Liver (tissue), 9 donors: ENCODE results near the gene MYO1H. TPM values are rescaled to one million over a fixed set of nuclear protein-coding genes. Genes with fewer than 3 reads are reported as not detected.

Source experiments
- DNase-seq: peaks from one replicate; pipeline ENCODE4 v3.0.0-alpha.2; 2017; ENCODE audit warnings: low spot score
- H3K27ac ChIP-seq, 2 donors: one replicate each; pipeline ENCODE4 v1.7.0; 2013; ENCODE audit warnings: inconsistent platforms in 2 of 2, low read length in 2 of 2, control low read depth in 1 of 2, low read depth in 1 of 2, mild to moderate bottlenecking in 1 of 2
- H3K27me3 ChIP-seq, 4 donors: one replicate each; pipeline versions ENCODE4 v1.6.1 to v1.7.0; 2013; ENCODE audit warnings: low read length in 3 of 4, inconsistent platforms in 1 of 4, mild to moderate bottlenecking in 1 of 4, moderate library complexity in 1 of 4; ENCODE audit not compliant: control insufficient read depth in 4 of 4, insufficient read depth in 4 of 4
- H3K36me3 ChIP-seq, 4 donors: one replicate each; pipeline versions ENCODE4 v1.6.1 to v1.7.0; 2013; ENCODE audit warnings: low read length in 3 of 4, mild to moderate bottlenecking in 3 of 4, low read depth in 1 of 4, moderate library complexity in 1 of 4; ENCODE audit not compliant: control insufficient read depth in 4 of 4, insufficient read depth in 3 of 4
- H3K4me1 ChIP-seq, 4 donors: one replicate each; pipeline versions ENCODE4 v1.6.1 to v1.7.0; 2013; ENCODE audit warnings: low read length in 3 of 4, mild to moderate bottlenecking in 3 of 4, moderate library complexity in 1 of 4; ENCODE audit not compliant: control insufficient read depth in 4 of 4, insufficient read depth in 4 of 4
- H3K4me3 ChIP-seq, 3 donors: one replicate each; pipeline versions ENCODE4 v1.6.1 to v1.7.0; 2013; ENCODE audit warnings: low read length in 3 of 3, control low read depth in 1 of 3, low read depth in 1 of 3, mild to moderate bottlenecking in 1 of 3
- H3K9ac ChIP-seq, 2 donors: one replicate each; pipeline ENCODE4 v1.7.0; 2013; ENCODE audit warnings: low read length in 2 of 2, mild to moderate bottlenecking in 2 of 2, moderate library complexity in 2 of 2, control low read depth in 1 of 2, low read depth in 1 of 2
- H3K9me3 ChIP-seq, 4 donors: one replicate each; pipeline versions ENCODE4 v1.6.1 to v1.7.0; 2013; ENCODE audit warnings: low read length in 3 of 4; ENCODE audit not compliant: control insufficient read depth in 4 of 4
- EGR1 ChIP-seq, 2 donors: IDR thresholded peaks; 2 replicates each; pipeline ENCODE4 v1.6.1; 2016 to 2018; ENCODE audit warnings: antibody characterized with exemption in 2 of 2, low read depth in 2 of 2
- FOXA1 ChIP-seq: IDR thresholded peaks from 2 replicates; pipeline ENCODE4 v1.6.1; 2016; ENCODE audit warnings: antibody characterized with exemption
- FOXA2 ChIP-seq: IDR thresholded peaks from 2 replicates; pipeline ENCODE4 v1.6.1; 2016; ENCODE audit warnings: antibody characterized with exemption
- HNF4A ChIP-seq, 2 donors: conservative IDR thresholded peaks; 2 replicates each; pipeline ENCODE4 v1.6.1; 2016; ENCODE audit warnings: antibody characterized with exemption in 2 of 2, mild to moderate bottlenecking in 2 of 2
- HNF4G ChIP-seq: IDR thresholded peaks from 2 replicates; pipeline ENCODE4 v1.6.1; 2016; ENCODE audit warnings: antibody characterized with exemption
- JUND ChIP-seq, 2 donors: IDR thresholded peaks; 2 replicates each; pipeline ENCODE4 v1.6.1; 2016; ENCODE audit warnings: antibody characterized with exemption in 2 of 2
- RAD21 ChIP-seq, 2 donors: IDR thresholded peaks; 2 replicates each; pipeline ENCODE4 v1.6.1; 2016; ENCODE audit warnings: antibody characterized with exemption in 2 of 2, mild to moderate bottlenecking in 2 of 2
- RXRA ChIP-seq, 2 donors: IDR thresholded peaks; 2 replicates each; pipeline ENCODE4 v1.6.1; 2017 to 2018; ENCODE audit warnings: antibody characterized with exemption in 2 of 2, mild to moderate bottlenecking in 1 of 2
- SP1 ChIP-seq: IDR thresholded peaks from 2 replicates; pipeline ENCODE4 v1.6.1; 2018; ENCODE audit warnings: antibody characterized with exemption, mild to moderate bottlenecking
- TAF1 ChIP-seq: conservative IDR thresholded peaks from 2 replicates; pipeline ENCODE4 v1.6.1; 2016; ENCODE audit warnings: antibody characterized with exemption, mild to moderate bottlenecking
- YY1 ChIP-seq: IDR thresholded peaks from 2 replicates; pipeline ENCODE4 v1.6.1; 2016; ENCODE audit warnings: antibody characterized with exemption, mild to moderate bottlenecking
- WGBS: extraction: QIAGEN DNeasy Blood & Tissue Kit; methylation state at CpG from one replicate; pipeline ENCODE4 v1.1.7; 2013; 5-methylcytosine and 5-hydroxymethylcytosine counted together
- polyA plus RNA-seq, 2 donors: library from polyadenylated mRNA; stranded (reverse) in 1 of 2; unstranded in 1 of 2; fragments of 200-250 nt in 1 of 2; fragments of >200 nt in 1 of 2; fragmentation: Nextera tagmentation in 1 of 2; extraction: Ambion mirVana in 1 of 2; gene quantifications; one replicate each; pipeline versions ENCODE4 v1.2.1 to v1.2.3, GENCODE V29; 2013 to 2015
- total RNA-seq, 2 donors: library from RNA; depleted of rRNA; stranded (reverse); fragments of >200 nt; gene quantifications; one replicate each; pipeline ENCODE4 v1.2.3, GENCODE V29; 2014
- TF ChIP-seq, protein P1 (sequence below): IDR thresholded peaks from 2 replicates; pipeline ENCODE4 v1.6.1; 2016; ENCODE audit warnings: antibody characterized with exemption
- TF ChIP-seq, protein P2 (sequence below): IDR thresholded peaks from 2 replicates; pipeline ENCODE4 v1.6.1; 2016; ENCODE audit warnings: antibody characterized with exemption, mild to moderate bottlenecking
- TF ChIP-seq, protein P3 (sequence below): IDR thresholded peaks from 2 replicates; pipeline ENCODE4 v1.6.1; 2016; ENCODE audit warnings: antibody characterized with exemption
- TF ChIP-seq, protein P4 (sequence below): fragments of 150-350 bp; IDR thresholded peaks from 2 replicates; pipeline ENCODE4 v1.5.1; 2017; ENCODE audit warnings: improper control_type of control experiment, low read depth, low read length; ENCODE audit not compliant: missing input control
- TF ChIP-seq, protein P5 (sequence below): IDR thresholded peaks from 2 replicates; pipeline ENCODE4 v1.6.1; 2016; ENCODE audit warnings: antibody characterized with exemption
- donor health status: healthy.
- donor health status: healthy.
- donor health status: healthy.
- donor health status: healthy.
- donor health status: healthy.

MYO1H gene
- total and polyA plus RNA-seq, 4 donors: not detected

DNA sequence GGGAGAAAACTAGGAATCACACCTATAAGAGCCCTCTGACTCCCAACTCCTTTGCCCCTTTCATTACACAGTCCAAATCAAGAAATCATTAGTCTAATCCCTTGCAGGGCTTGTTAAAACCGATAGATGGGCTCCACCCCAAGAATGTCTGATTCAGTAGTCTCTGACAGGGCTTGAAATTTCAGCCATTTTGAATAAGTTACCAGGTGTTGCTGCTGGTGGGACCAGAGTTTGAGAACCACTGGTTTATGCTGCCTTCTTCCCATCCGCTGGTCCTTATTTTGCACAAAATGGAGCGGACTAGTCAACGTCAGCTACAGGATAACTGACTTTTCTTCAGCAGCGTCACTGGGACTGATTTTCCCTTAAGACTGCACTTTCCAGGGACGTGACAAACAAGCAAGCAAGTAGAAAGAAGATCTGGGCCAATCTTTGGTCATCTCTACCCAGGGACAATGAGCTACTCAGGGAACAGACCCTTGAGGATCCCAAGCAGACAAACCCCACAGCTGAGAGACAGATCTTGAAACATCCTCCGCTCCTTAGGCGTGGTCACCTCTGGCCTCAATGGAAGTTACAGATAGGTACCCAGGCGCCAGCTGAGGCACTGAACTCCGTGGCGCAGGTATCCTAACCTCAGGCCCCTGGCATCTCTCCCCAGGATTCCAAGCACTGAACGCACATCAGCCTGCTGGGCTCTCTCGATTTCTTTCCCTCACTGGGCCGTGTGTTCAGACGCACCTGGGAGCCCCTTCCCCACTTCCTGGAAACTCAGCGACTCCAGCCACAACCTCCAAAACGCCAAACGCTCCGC, 128.5 kb downstream of the MYO1H start:
- no peak for DNase-seq
- H3K9ac ChIP-seq: peak overlapping the region; percentile 42 to 82
- no peaks in the 10 kb centered on the region for H3K36me3 ChIP-seq
- WGBS: 29% methylated on average over 19 of the region's 19 CpGs
- H3K27ac ChIP-seq: peak overlapping the region in 1 of 2 donors; percentile 96
- peak overlapping the region; percentile 87 to 99 (median 94) for H3K4me3 ChIP-seq
- no peaks in the 10 kb centered on the region for H3K9me3 ChIP-seq
- H3K27me3 ChIP-seq: no peaks in the 10 kb centered on the region
- no peak for TF ChIP-seq HNF4A (conservative IDR thresholded peaks at IDR 0.05)
- TF ChIP-seq, protein P1, sequence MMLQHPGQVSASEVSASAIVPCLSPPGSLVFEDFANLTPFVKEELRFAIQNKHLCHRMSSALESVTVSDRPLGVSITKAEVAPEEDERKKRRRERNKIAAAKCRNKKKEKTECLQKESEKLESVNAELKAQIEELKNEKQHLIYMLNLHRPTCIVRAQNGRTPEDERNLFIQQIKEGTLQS: no peak
- TF ChIP-seq, protein P2, sequence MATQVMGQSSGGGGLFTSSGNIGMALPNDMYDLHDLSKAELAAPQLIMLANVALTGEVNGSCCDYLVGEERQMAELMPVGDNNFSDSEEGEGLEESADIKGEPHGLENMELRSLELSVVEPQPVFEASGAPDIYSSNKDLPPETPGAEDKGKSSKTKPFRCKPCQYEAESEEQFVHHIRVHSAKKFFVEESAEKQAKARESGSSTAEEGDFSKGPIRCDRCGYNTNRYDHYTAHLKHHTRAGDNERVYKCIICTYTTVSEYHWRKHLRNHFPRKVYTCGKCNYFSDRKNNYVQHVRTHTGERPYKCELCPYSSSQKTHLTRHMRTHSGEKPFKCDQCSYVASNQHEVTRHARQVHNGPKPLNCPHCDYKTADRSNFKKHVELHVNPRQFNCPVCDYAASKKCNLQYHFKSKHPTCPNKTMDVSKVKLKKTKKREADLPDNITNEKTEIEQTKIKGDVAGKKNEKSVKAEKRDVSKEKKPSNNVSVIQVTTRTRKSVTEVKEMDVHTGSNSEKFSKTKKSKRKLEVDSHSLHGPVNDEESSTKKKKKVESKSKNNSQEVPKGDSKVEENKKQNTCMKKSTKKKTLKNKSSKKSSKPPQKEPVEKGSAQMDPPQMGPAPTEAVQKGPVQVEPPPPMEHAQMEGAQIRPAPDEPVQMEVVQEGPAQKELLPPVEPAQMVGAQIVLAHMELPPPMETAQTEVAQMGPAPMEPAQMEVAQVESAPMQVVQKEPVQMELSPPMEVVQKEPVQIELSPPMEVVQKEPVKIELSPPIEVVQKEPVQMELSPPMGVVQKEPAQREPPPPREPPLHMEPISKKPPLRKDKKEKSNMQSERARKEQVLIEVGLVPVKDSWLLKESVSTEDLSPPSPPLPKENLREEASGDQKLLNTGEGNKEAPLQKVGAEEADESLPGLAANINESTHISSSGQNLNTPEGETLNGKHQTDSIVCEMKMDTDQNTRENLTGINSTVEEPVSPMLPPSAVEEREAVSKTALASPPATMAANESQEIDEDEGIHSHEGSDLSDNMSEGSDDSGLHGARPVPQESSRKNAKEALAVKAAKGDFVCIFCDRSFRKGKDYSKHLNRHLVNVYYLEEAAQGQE: no peak
- no peak for TF ChIP-seq TAF1
- no peak for TF ChIP-seq SP1
- TF ChIP-seq HNF4G: no peak
- H3K4me1 ChIP-seq: peaks cover 7 to 28% (median 27%) of the 10 kb centered on the region in 4 donors

DNA sequence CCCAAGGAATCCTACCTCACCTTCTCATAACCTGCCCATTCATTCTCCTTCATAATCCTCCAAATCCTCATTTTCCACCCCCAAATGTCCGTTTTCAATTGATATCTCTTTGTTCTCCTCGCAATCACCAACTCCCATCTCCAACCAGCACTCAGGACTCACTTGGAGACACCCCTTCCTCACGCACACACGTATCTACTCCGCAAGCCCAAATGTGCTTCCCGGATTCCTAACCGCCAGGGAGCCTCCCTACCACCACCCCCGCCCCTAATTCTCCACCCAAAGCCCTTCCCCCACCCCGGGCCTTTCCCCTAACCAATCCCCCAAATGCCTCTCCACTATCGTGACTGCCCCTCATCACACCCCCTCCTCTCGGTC, 129.1 kb downstream of the MYO1H start:
- Histone ChIP-seq H3K9ac (peak overlapping the region; percentile 82 to 95), H3K36me3 (no peaks in the 10 kb centered on the region), H3K27ac (peak overlapping the region; percentile 96 to 98), H3K9me3 (no peaks in the 10 kb centered on the region), H3K4me3 (peak overlapping the region; percentile 87 to 99 (median 94)), H3K4me1 (peaks cover 7 to 28% (median 27%) of the 10 kb centered on the region in 4 donors), H3K27me3 (no peaks in the 10 kb centered on the region)
- WGBS: 2% methylated on average over 11 of the region's 11 CpGs
- no peak for TF ChIP-seq FOXA1
- no peak for TF ChIP-seq TAF1
- no peak for TF ChIP-seq RXRA (IDR thresholded peaks at IDR 0.05)
- TF ChIP-seq FOXA2: no peak
- no peak for TF ChIP-seq HNF4A (conservative IDR thresholded peaks at IDR 0.05)
- TF ChIP-seq, protein P3, sequence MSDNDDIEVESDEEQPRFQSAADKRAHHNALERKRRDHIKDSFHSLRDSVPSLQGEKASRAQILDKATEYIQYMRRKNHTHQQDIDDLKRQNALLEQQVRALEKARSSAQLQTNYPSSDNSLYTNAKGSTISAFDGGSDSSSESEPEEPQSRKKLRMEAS: no peak
- no peak for TF ChIP-seq RAD21 (IDR thresholded peaks at IDR 0.05)
- no peak for TF ChIP-seq SP1
- TF ChIP-seq, protein P4, sequence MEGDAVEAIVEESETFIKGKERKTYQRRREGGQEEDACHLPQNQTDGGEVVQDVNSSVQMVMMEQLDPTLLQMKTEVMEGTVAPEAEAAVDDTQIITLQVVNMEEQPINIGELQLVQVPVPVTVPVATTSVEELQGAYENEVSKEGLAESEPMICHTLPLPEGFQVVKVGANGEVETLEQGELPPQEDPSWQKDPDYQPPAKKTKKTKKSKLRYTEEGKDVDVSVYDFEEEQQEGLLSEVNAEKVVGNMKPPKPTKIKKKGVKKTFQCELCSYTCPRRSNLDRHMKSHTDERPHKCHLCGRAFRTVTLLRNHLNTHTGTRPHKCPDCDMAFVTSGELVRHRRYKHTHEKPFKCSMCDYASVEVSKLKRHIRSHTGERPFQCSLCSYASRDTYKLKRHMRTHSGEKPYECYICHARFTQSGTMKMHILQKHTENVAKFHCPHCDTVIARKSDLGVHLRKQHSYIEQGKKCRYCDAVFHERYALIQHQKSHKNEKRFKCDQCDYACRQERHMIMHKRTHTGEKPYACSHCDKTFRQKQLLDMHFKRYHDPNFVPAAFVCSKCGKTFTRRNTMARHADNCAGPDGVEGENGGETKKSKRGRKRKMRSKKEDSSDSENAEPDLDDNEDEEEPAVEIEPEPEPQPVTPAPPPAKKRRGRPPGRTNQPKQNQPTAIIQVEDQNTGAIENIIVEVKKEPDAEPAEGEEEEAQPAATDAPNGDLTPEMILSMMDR: no peak
- no peak for TF ChIP-seq EGR1 (IDR thresholded peaks at IDR 0.05; ENCODE audit: low read depth in 2 of 2)
- TF ChIP-seq HNF4G: no peak
- TF ChIP-seq, protein P5, sequence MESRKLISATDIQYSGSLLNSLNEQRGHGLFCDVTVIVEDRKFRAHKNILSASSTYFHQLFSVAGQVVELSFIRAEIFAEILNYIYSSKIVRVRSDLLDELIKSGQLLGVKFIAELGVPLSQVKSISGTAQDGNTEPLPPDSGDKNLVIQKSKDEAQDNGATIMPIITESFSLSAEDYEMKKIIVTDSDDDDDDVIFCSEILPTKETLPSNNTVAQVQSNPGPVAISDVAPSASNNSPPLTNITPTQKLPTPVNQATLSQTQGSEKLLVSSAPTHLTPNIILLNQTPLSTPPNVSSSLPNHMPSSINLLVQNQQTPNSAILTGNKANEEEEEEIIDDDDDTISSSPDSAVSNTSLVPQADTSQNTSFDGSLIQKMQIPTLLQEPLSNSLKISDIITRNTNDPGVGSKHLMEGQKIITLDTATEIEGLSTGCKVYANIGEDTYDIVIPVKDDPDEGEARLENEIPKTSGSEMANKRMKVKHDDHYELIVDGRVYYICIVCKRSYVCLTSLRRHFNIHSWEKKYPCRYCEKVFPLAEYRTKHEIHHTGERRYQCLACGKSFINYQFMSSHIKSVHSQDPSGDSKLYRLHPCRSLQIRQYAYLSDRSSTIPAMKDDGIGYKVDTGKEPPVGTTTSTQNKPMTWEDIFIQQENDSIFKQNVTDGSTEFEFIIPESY: no peak
- TF ChIP-seq JUND (IDR thresholded peaks at IDR 0.05): no peak
- TF ChIP-seq, protein P2: no peak
- TF ChIP-seq YY1: no peak
- no peak for DNase-seq
